Right forelimb (tissue), 1 donor: Measurements from ENCODE around the gene PI4KA.

Experiments used
- DNase-seq: peaks from one replicate; pipeline ENCODE4 v3.0.0-alpha.2; 2018

The PI4KA gene

GRCh38 chr22:20792221-20792965, 66.2 kb downstream of the PI4KA start:
- no peak for DNase-seq

GRCh38 chr22:20788627-20789344, 69.8 kb downstream of the PI4KA start:
- DNase-seq, result no peak

GRCh38 chr22:20787746-20788626, 70.6 kb downstream of the PI4KA start:
- DNase-seq, result no peak

GRCh38 chr22:20787223-20787622, 71.4 kb downstream of the PI4KA start:
- DNase-seq, result no peak

GRCh38 chr22:20786536-20786979, 72.1 kb downstream of the PI4KA start:
- no peak for DNase-seq

- DNase-seq, result no peak
Observed at GRCh38 chr22:20786048-20786447, 72.6 kb downstream of the PI4KA start.

GRCh38 chr22:20785415-20785814, 73.2 kb downstream of the PI4KA start:
- DNase-seq, result no peak

GRCh38 chr22:20783844-20784723, 74.5 kb downstream of the PI4KA start:
- no peak for DNase-seq

- DNase-seq, result no peak
Observed at GRCh38 chr22:20783300-20783673, 75.3 kb downstream of the PI4KA start.

GRCh38 chr22:20782596-20783299, 75.9 kb downstream of the PI4KA start:
- DNase-seq, result no peak

GRCh38 chr22:20782083-20782482, 76.5 kb downstream of the PI4KA start:
- no peak for DNase-seq

GRCh38 chr22:20781272-20781990, 77.2 kb downstream of the PI4KA start:
- no peak for DNase-seq

GRCh38 chr22:20779818-20780158, 78.8 kb downstream of the PI4KA start:
- DNase-seq, result no peak

GRCh38 chr22:20779014-20779817, 79.4 kb downstream of the PI4KA start:
- DNase-seq, result no peak

- no peak for DNase-seq
Observed at GRCh38 chr22:20777420-20778177, 81.0 kb downstream of the PI4KA start.

- no peak for DNase-seq
Observed at GRCh38 chr22:20776624-20777405, 81.8 kb downstream of the PI4KA start.

- no peak for DNase-seq
Observed at GRCh38 chr22:20775342-20775895, 83.2 kb downstream of the PI4KA start.

GRCh38 chr22:20774882-20775281, 83.7 kb downstream of the PI4KA start:
- DNase-seq, result no peak
